NOMO-1 treated with DMSO at 0.1 percent for 48 hours (cell line): ENCODE measurements around the gene SPATS1.

Experiments used
- DNase-seq: peaks from one replicate; lab custom pipeline; 2025; ENCODE audit not compliant: unreplicated experiment; lab: John Stamatoyannopoulos, UW

Gene SPATS1

DNA sequence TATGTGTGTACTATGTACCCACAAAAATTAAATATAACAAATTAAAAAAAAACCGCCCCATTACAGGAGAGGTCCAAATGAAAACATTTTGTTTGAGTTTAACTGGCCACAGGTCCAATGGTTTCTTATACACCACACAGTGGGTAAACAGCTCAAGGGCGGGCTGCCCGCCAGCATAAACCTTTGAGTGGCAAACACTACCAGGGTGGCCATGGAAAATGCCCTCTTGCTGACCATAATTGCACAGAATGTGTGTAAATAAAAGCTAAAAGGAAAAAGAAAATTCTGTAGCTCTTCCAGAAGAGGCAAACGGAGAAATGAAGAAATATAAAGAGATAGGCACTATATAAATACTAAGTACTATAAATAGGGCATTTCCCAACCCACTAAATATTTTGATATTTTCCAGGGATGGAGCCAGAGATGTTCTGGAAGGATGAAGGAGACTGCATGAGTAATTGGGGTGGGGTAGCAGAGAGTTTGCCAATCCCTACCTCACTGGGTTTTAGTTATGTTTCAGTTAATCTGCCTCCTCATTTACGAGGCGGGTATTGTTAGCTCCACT, 44.0 kb downstream of the SPATS1 start:
- no peak for DNase-seq

DNA sequence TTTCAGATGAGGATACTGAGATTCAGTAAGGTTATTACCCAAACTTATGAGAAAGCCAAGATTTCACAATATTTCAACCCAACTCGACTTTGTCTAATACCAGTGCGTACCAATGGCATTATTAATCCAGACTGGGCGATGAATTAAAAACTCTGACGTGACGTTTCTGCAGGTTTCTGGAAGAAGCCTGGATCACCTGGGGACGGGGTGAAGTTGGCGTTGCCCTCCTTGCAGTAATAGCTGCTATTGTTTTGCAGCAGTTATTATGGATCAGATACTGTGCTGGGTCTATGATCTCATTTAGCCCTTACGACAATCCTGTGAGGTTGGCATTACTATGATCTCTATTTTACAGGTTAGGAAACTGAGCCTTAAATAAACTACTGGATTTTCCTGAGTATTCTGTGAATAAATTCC, 44.5 kb downstream of the SPATS1 start:
- DNase-seq, result no peak

DNA sequence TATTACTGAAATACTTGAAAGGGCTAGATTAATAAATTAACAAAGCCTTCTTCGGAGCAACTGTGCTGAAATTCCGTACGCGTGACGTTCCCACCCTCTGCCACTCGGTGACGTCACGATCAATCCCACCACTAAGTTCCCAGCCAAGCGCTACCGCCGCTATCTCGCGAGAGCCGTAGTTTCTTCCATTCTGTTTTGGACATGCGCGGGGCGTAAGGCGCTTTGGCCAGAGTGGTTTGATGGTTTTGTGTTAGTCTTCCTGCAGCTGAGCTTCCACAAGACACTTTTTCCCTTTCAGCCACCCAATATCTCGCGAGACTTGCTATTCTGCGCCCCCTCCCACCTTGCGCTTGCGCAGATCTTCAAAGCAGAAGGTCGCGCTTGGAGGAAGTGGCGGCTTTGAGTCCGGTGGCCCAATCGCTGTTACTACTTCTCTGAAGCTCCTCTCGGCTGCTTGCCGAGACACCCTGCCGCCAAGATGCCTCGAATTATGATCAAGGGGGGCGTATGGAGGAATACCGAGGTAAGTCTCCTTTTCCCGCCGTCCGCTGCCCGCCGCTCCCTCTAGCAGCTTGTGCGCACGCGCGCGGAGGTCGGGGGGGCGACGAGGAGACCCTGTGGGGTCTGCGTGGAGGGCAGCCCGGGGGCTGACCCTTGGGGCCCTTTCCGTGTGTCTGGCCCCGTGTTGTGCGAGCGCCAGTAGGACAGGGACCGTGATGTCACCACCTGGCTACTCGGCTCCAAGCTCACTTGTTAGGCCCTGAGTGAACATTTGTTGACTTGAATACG, 45.1 kb downstream of the SPATS1 start, which contains the start of gene CDC5L:
TSS of gene CDC5L (plus strand) at position 361 of the 789 bp plus-strand sequence. CDS start at position 479, 118 bp downstream.
- DNase-seq, result peak; percentile 99

GRCh38 chr6:44388135-44388487, 45.7 kb downstream of the SPATS1 start:
- DNase-seq, result no peak

GRCh38 chr6:44388887-44389286, 46.4 kb downstream of the SPATS1 start:
- DNase-seq, result no peak

- no peak for DNase-seq
Observed at GRCh38 chr6:44390158-44390683, 47.8 kb downstream of the SPATS1 start.
